Astrocyte of the spinal cord (primary cell): ENCODE results near the gene PHACTR3.

ENCODE experiments used
- DNase-seq: peaks from one replicate; pipeline ENCODE4 v3.0.0; 2011; ENCODE audit warnings: low read depth, low spot score
- H3K4me3 ChIP-seq: 2 replicates; pipeline ENCODE4 v1.5.1; 2011; ENCODE audit warnings: low read depth, mild to moderate bottlenecking, low read length, moderate library complexity
- in situ Hi-C: cut with HindIII; loops from 2 replicates; pipeline ENCODE4 v1.10.0; 2017; ENCODE audit warnings: low sequenced_read_pairs
- TF ChIP-seq, protein P1 (sequence below): IDR thresholded peaks from 2 replicates; pipeline ENCODE4 v1.5.1; 2012; ENCODE audit warnings: low read depth, mild to moderate bottlenecking, low read length, inconsistent platforms

PHACTR3 gene

DNA sequence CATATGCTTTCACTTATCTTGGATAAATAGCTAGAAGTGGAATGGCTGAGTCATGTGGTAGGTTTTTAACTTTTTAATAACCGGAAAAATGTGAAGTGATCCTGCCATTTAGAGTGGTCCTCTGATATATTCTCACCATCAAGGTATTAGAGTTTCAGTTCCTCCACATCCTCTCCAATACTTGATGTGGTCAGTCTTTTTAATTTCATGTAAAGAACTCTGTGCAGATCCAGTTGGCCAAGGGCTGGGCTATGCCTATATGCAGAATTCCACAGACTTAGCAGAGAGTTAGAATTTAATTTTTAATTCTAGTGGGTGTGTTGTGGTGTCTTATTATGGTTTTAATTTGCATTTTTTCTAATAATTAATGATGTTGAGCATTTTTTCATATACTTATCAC lies 188.0 kb downstream of the PHACTR3 start:
- in situ Hi-C loops, result no loop called here
- no peak overlapping the region for H3K4me3 ChIP-seq
- no peak for DNase-seq
- TF ChIP-seq, protein P1, sequence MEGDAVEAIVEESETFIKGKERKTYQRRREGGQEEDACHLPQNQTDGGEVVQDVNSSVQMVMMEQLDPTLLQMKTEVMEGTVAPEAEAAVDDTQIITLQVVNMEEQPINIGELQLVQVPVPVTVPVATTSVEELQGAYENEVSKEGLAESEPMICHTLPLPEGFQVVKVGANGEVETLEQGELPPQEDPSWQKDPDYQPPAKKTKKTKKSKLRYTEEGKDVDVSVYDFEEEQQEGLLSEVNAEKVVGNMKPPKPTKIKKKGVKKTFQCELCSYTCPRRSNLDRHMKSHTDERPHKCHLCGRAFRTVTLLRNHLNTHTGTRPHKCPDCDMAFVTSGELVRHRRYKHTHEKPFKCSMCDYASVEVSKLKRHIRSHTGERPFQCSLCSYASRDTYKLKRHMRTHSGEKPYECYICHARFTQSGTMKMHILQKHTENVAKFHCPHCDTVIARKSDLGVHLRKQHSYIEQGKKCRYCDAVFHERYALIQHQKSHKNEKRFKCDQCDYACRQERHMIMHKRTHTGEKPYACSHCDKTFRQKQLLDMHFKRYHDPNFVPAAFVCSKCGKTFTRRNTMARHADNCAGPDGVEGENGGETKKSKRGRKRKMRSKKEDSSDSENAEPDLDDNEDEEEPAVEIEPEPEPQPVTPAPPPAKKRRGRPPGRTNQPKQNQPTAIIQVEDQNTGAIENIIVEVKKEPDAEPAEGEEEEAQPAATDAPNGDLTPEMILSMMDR, result no peak

DNA sequence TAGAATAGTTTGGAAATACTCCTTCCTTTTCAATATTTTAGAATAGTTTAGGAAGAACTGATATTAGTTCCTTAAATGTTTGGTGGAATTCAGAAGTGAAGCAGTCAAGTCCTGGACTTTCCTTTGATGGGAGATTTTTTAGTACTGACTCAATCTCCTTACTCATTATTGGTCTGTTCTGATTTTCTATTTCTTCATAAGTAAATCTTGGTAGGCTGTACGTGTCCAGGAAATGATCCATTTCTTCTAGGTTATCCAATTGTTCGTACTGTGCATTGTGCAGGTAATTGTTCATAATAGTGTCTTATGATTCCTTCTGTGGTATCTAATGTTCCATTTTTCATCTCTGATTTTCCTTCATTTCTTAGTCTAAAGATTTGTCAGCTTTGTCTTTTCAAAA lies 190.2 kb downstream of the PHACTR3 start:
- no peak overlapping the region for H3K4me3 ChIP-seq
- no peak for DNase-seq
- TF ChIP-seq, protein P1, result no peak
- in situ Hi-C loops, result no loop called here

DNA sequence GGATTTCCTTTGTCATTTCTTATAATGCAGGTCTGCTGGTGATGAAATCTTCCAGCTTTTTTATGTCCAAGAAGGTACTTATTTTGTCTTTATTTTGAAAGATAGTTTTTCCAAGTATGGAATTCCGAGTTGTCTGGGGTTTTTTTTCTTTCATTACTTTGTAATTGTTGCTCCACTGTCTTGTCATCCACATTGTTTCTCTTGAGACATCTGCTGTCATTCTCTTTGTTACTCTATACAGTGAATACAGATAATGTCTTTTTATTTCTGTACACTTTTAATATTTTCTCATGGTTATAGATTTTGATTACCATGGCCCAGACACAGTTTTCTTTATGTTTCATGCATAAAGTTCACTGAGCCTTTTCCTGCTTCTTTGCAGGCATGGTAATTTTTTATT lies 196.0 kb downstream of the PHACTR3 start:
- in situ Hi-C loops, result no loop called here
- DNase-seq, result no peak
- TF ChIP-seq, protein P1, result no peak
- H3K4me3 ChIP-seq, result no peak overlapping the region

DNA sequence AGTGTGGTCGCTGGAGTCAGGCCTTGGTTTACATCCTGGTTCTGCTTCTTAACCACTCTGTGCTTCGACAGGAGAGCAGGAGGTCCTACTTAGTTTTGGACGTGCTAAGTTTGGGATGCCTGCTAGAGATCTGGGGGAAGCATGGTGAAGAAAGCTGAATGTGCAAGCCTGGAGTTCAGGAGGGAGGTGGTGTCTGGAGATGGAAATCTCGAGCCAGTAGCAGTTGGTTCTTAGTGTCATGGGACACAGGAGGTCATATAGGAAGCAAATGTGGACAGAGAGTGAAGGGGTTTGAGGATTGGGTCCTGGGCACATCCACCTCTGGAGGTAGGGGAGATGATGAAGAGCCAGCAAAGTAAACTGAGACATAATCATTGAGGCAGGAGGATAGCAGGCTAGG lies 197.7 kb downstream of the PHACTR3 start:
- DNase-seq, result no peak
- in situ Hi-C loops, result no loop called here
- TF ChIP-seq, protein P1, result no peak
- H3K4me3 ChIP-seq, result no peak overlapping the region

DNA sequence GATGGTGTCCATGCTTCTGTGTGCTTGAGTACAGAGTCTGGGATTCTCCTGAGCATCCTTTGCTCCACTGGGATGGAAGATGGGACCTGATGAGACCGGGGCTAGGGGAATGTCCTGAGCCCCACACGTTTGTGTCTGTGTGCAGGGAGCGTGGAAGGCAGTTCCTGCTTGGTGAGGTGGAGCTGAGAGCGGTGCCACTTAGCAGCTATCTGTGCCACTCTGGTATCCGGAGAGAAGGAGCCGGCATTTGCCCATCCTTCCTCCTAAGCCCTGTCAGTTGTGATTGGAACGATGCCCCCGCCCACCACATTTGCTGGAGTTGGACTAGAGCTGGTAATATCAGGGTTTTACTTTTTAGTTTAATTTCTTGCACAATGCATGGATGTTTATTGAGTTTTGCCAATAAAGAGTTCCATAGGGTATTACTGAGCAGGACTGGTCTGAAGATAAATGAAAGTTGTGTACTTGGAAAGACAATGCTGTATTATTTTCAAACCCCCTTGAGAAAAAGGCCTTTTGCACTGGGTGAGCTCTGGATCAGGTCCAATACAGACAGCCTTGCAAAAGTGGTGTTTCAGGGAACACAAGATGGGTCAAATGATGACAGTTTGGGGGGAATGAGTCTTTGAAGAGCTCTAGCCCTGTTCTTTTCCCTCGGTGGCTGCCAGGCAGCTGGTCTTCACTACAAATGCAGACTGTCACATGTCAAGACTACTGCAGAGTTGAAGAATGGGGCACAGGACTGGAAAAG lies 198.3 kb downstream of the PHACTR3 start:
- in situ Hi-C loops, result no loop called here
- TF ChIP-seq, protein P1, result no peak
- DNase-seq, result no peak
- no peak overlapping the region for H3K4me3 ChIP-seq

DNA sequence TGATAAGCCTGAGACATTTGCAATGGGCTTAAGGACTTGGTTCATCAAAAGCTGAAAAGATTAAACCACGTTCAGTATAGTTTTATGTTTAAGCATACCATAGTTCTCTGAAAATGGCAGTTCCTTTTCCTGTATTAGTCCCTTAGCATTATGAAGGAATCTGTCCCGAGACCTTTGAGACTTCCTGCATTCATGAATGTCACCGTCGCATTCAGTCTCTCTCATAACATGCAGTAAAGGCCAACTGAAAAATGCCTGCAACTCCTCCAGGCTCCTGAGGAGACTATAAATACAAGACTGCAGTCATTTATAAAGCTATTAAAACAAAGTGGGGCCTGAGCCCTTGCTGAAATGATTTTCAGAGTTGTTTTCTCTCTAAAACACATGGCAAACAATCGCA lies 200.0 kb downstream of the PHACTR3 start:
- in situ Hi-C loops, result no loop called here
- no peak overlapping the region for H3K4me3 ChIP-seq
- DNase-seq, result no peak
- TF ChIP-seq, protein P1, result no peak
